Heart right ventricle (tissue), 16 donors: Measurements from ENCODE around the gene ALAD. TPM values are rescaled to one million over a fixed set of nuclear protein-coding genes. Genes with fewer than 3 reads are reported as not detected.

Experiments used
- ATAC-seq, 8 donors: fragments of 200-7000 bp; cut with Tn5 transposase; one replicate each; pipeline ENCODE4 v1.9.1; 2020; ENCODE audit warnings: mild to moderate bottlenecking in 8 of 8, moderate library complexity in 8 of 8, moderate number of reproducible peaks in 1 of 8
- DNase-seq, 2 donors: peaks; one replicate each; pipeline ENCODE4 v3.0.0-alpha.2; 2020
- H3K27ac ChIP-seq, 10 donors: fragments of 200-600 bp; sonication (generic) in 2 of 10; one replicate each; pipeline versions ENCODE4 v1.5.0 to v1.8.0; 2020 to 2022; ENCODE audit warnings: mild to moderate bottlenecking in 3 of 10
- H3K27me3 ChIP-seq, 7 donors: fragments of 200-600 bp; one replicate each; pipeline ENCODE4 v1.8.0; 2021 to 2022; ENCODE audit warnings: mild to moderate bottlenecking in 2 of 7
- H3K36me3 ChIP-seq, 9 donors: fragments of 200-600 bp; sonication (generic) in 1 of 9; one replicate each; pipeline versions ENCODE4 v1.5.0 to v1.8.0; 2020 to 2022; ENCODE audit warnings: mild to moderate bottlenecking in 2 of 9
- H3K4me1 ChIP-seq, 9 donors: fragments of 200-600 bp; sonication (generic) in 1 of 9; one replicate each; pipeline versions ENCODE4 v1.5.0 to v1.8.0; 2020 to 2022; ENCODE audit warnings: mild to moderate bottlenecking in 4 of 9
- H3K4me3 ChIP-seq, 10 donors: fragments of 200-600 bp; sonication (generic) in 2 of 10; one replicate each; pipeline versions ENCODE4 v1.5.0 to v1.8.0; 2020 to 2022; ENCODE audit warnings: mild to moderate bottlenecking in 7 of 10, moderate library complexity in 2 of 10
- H3K9me3 ChIP-seq, 11 donors: fragments of 200-600 bp in 10 of 11; sonication (generic) in 2 of 11; one replicate each; pipeline versions ENCODE4 v1.5.0 to v1.8.0; 2013 to 2022; ENCODE audit warnings: mild to moderate bottlenecking in 2 of 11, control low read depth in 1 of 11, moderate library complexity in 1 of 11
- CTCF ChIP-seq, 9 donors: fragments of 200-600 bp; sonication (generic) in 2 of 9; IDR thresholded peaks; one replicate each; pipeline versions ENCODE4 v1.5.0 to v1.8.0; 2021 to 2022; ENCODE audit warnings: antibody characterized with exemption in 9 of 9, mild to moderate bottlenecking in 5 of 9, moderate library complexity in 1 of 9
- WGBS, 2 donors: extraction: QIAGEN DNeasy Blood & Tissue Kit; methylation state at CpG; one replicate each; pipeline ENCODE4 v1.1.7; 2013; ENCODE audit warnings: inconsistent platforms in 1 of 2; 5-methylcytosine and 5-hydroxymethylcytosine counted together
- intact Hi-C, 10 donors: fragments of 100-400 bp; cut with DNase I; formaldehyde crosslinking; loops; one replicate each; pipeline versions ENCODE4 v1.11.1 to v1.14.2; 2022
- long read RNA-seq, 3 donors: library from polyadenylated mRNA; unstranded; transcript quantifications; one replicate each; pipeline ENCODE4 v2.0.0, GENCODE V29; 2020 to 2021
- polyA plus RNA-seq, 2 donors: library from polyadenylated mRNA; stranded (reverse); fragments of 200-250 nt; gene quantifications; one replicate each; pipeline ENCODE4 v1.2.3, GENCODE V29; 2013
- total RNA-seq, 10 donors: library from RNA; stranded (reverse); fragmentation: NEBNext Ultra II Directional in 3 of 10; extraction: Animal tissue kit (Norgen Biotek cat#: 25700) in 3 of 10; gene quantifications; one replicate each; pipeline versions ENCODE4 v1.2.1 to v1.2.4, GENCODE V29; 2021 to 2023
- donor health status: Arrhythmogenic right ventricular cardiomyopathy.
- donor health status: ischemic (EF 13 %, LVEDD 7.1; RV severe dilation, severe dysfunction).
- donor health status: healthy with polysubstance abuse.
- donor health status: DM: no; HTN: yes; CAD: no.
- donor health status: DM: no; HTN: no; CAD: no.
- donor health status: ischemic (EF 25% LVEDD 6.9; RV normal size, moderate dysfunction).
- donor health status: ischemic (EF 25% LVEDD 5.7; RV mildly dilated, moderate dysfunction).
- donor health status: healthy.
- donor health status: DM: yes; HTN: yes; CAD: no.
- donor health status: Ischemic cardiomyopathy.
- donor health status: ischemic (EF 35%, LVEDD 5.7; RV mildly dilated, moderate dysfunction).
- donor health status: nonischemic (EF 11% LVEDD 7.7; RV severe dilation, severe dysfunction).
- donor health status: DM: yes; HTN: yes; CAD: no.
- donor health status: PGD.
- donor health status: ischemic (EF 29% LVEDD 5.4; RV normal size, mild dysfunction).
- donor health status: nonischemic (EF 23%, LVEDD 6.1; RV moderate dilation, normal function).

Gene ALAD
- total RNA-seq (100 to 1,000 TPM in 6 of 10 donors, 10 to 100 TPM in 4; 60.9 to 239 (median 103) TPM), polyA plus RNA-seq (10 to 100 TPM; 48.4 to 54.9 TPM)
- long read RNA-seq, donor 1, transcript ALAD-201 (12 exons, 3,173 nt), result major isoform, 703 of 863 reads
- long read RNA-seq, donor 1, transcript ALAD-208 (12 exons, 3,247 nt), result minor isoform, 11 of 863 reads
- long read RNA-seq, donor 1, partial matches to known transcripts, result 73 of 863 reads
- long read RNA-seq, donor 1, other reads (novel, unspliced or antisense), result 76 of 863 reads
- long read RNA-seq, donor 2, transcript ALAD-201 (12 exons, 3,173 nt), result major isoform, 365 of 448 reads
- long read RNA-seq, donor 2, partial matches to known transcripts, result 49 of 448 reads
- long read RNA-seq, donor 2, other reads (novel, unspliced or antisense), result 30 of 448 reads
- long read RNA-seq, donor 3, transcript ALAD-208 (12 exons, 3,247 nt), result minor isoform, 10 of 819 reads
- long read RNA-seq, donor 3, transcript ALAD-201 (12 exons, 3,173 nt), result major isoform, 641 of 819 reads
- long read RNA-seq, donor 3, partial matches to known transcripts, result 81 of 819 reads
- long read RNA-seq, donor 3, other reads (novel, unspliced or antisense), result 87 of 819 reads

- H3K4me3 ChIP-seq, result peak within 1 kb of the TSS; percentile 64 to 93 (median 84)
- DNase-seq (peak; percentile 99 to 100), ATAC-seq (peak; percentile 98 to 100 (median 99))
- H3K4me1 ChIP-seq, result peaks cover 7 to 62% (median 36%) of the 10 kb centered on the region in 9 donors
- H3K27me3 ChIP-seq, result no peaks in the 10 kb centered on the region
- 2% methylated on average over 47 to 50 of the region's 50 CpGs for WGBS, 2 donors
- H3K36me3 ChIP-seq, result peaks cover 0 to 3% (median 0%) of the 10 kb centered on the region in 9 donors
- peak within 1 kb of the TSS; percentile 27 to 89 (median 82) for H3K27ac ChIP-seq
- no peaks in the 10 kb centered on the region for H3K9me3 ChIP-seq
- intact Hi-C loops, result loop anchor here in 9 of 10 donors (1.0 to 10.0 kb wide), 9 partner anchors 59 to 191 kb away; partner anchors contain the start of genes CDC26 (in 7 of the 9), PRPF4 (in 7 of the 9), WDR31 (in 3 of the 9) and RNF183 (in 1 of the 9)
- TF ChIP-seq CTCF (IDR thresholded peaks at IDR 0.05), result peak in 8 of 9 donors; percentile 90 to 100 (median 98)
Measured at GRCh38 chr9:113401027-113401792, at the start of gene ALAD. Gene ALAD, minus strand, starts transcription at chr9:113401284. Its CDS starts 7,725 bp downstream, at chr9:113393559.

GRCh38 chr9:113449376-113449775 lies 48.3 kb upstream of the ALAD start:
- Histone ChIP-seq H3K4me3 (no peak overlapping the region), H3K27me3 (no peaks in the 10 kb centered on the region), H3K36me3 (no peaks in the 10 kb centered on the region), H3K27ac (no peak overlapping the region), H3K4me1 (peaks cover 1 to 33% (median 13%) of the 10 kb centered on the region in 9 donors), H3K9me3 (no peaks in the 10 kb centered on the region)
- TF ChIP-seq CTCF (IDR thresholded peaks at IDR 0.05), result no peak
- DNase-seq, result no peak
- WGBS, 2 donors, result 60 to 75% methylated on average over 2 of the region's 2 CpGs
- intact Hi-C loops, result loop anchor here in 5 of 10 donors (2.0 to 5.0 kb wide), 4 partner anchors 53 to 208 kb away; no protein-coding TSS in a partner anchor
- ATAC-seq, result no peak

- H3K27me3 ChIP-seq, result no peaks in the 10 kb centered on the region
- DNase-seq, result no peak
- H3K4me1 ChIP-seq, result peaks cover 0 to 20% (median 7%) of the 10 kb centered on the region in 9 donors
- H3K27ac ChIP-seq, result peak overlapping the region in 6 of 10 donors; percentile 15 to 74 (median 40)
- no peak overlapping the region for H3K4me3 ChIP-seq
- ATAC-seq, result peak; percentile 35 to 83 (median 71)
- peak; percentile 37 to 81 (median 71) for TF ChIP-seq CTCF (IDR thresholded peaks at IDR 0.05)
- intact Hi-C loops, result loop anchor here in 6 of 10 donors (2.0 to 5.0 kb wide), 7 partner anchors 56 to 212 kb away; no protein-coding TSS in a partner anchor
- peaks cover 0 to 2% (median 0%) of the 10 kb centered on the region in 11 donors for H3K9me3 ChIP-seq
- WGBS, 2 donors, result 48 to 52% methylated on average over 3 of the region's 3 CpGs
- no peaks in the 10 kb centered on the region for H3K36me3 ChIP-seq
Measured at GRCh38 chr9:113446323-113446740, 45.2 kb upstream of the ALAD start.
